HG02943 (cell line): ENCODE measurements around the gene MS4A10.
"Not testable (repeated sequence)": the region's sequence is repeated elsewhere in the genome, so short reads cannot be mapped to it uniquely, and the experiment has no call there.

Experiments used
- ATAC-seq: cut with Tn5 transposase; IDR thresholded peaks from one replicate; pipeline ENCODE4 v1.9.1; 2021; ENCODE audit warnings: mild to moderate bottlenecking, low read depth, moderate library complexity; ENCODE audit not compliant: unreplicated experiment

Gene MS4A10

DNA sequence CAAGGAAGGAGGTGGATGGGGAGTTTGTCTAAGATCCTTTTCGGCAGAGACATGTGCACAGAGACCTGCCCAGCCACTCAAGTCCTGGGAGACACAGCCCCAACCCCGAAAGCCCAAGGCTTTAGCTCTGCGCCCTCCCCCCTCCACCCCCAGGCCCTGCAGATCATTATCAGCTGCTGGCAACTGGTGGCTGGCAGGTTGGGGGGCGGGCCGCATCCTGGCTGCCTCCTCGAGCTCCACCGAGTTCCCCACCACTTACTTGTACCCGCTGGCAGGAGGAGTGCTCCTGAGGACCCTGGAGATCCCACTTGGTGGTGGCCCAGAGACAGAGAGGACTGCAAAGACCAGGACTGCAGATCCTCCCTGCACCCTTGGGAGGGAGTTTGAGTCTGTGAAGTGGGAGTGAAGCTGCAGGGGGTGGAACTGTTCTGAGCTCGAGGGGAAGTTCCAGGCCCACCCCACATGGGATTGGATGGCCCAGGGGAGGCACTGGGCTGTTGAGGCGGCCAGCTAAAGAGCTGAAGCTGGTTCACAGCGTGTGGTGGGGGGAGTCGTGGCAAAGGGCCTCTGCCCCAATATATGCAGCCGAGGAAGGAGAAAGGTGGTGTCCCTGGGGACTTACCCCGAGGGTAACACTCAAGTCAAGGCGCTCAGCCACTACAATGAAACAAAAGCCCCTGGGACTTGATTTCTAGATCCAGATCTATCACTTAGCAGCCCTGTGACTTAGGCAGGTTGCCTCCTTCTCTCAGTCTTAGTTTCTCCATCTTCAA, 36.9 kb downstream of the MS4A10 start:
- ATAC-seq: no peak

DNA sequence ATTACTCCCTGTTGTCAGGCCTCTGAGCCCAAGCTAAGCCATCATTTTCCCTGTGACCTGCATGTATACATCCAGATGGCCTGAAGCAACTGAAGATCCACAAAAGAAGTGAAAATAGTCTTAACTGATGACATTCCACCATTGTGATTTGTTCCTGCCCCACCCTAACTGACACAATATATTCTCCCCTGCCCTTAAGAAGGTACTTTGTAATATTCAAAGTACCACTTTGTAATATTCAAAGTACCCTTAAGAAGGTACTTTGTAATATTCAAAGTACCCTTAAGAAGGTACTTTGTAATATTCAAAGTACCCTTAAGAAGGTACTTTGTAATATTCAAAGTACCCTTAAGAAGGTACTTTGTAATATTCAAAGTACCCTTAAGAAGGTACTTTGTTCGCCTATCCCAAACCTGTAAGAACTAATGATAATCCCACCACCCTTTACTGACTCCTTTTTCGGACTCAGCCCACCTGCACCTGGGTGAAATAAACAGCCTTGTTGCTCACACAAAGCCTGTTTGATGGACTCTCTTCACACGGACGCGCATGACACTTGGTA, 38.7 kb downstream of the MS4A10 start:
- not testable (repeated sequence) for ATAC-seq

DNA sequence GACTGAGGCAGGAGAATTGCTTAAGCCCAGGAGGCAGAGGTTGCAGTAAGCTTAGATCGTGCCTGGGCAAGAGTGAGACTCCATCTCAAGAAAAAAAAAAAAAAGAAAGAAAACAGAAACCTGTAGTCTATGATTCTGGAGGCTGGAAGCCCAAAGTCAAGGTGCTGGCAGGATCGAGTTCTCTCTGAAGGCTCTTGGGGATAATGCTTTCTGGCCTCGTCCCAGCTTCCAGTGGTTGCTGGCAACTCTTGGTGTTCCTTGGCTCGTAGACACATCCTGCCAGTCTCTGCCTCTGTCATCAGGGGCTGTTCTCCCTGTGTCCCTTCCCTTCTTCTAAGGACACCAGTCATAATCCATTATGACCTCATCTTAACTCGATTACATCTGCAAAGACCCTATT, 40.0 kb downstream of the MS4A10 start:
- no peak for ATAC-seq

- ATAC-seq: no peak
These were observed 40.7 kb downstream of the MS4A10 start for GRCh38 chr11:60825790-60826189.

DNA sequence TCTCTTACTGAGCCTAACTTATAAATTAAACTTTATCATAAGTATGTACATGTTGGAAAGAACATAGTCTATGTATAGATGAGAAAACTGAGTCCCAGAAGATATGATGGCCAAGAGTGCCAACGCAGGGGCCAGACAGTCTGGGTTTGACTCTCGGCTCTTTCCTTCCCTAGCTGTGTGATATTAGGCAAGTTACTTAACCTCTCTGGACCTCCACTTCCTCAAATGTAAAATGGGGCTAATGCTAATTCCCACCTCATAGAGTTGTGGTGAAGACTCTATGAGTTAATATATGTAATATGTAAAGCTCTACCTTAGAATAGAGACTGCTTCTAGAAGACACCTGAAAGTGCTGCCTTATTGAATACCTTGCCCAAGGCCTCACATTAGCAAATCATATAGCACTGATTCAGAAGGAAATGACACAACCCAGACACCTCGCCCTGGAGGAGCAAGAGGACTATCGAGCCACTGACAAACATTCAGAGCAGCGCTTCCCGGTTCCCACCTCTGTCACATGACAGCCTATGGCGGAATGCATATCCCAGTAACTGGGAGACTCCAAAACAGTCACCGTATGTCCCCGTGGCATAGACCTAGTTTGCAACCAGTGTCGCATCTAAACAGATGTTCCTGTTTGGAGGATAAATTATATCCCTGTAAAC, 45.5 kb downstream of the MS4A10 start:
- ATAC-seq: no peak

- no peak for ATAC-seq
These were observed 46.0 kb downstream of the MS4A10 start for GRCh38 chr11:60831143-60831500.

DNA sequence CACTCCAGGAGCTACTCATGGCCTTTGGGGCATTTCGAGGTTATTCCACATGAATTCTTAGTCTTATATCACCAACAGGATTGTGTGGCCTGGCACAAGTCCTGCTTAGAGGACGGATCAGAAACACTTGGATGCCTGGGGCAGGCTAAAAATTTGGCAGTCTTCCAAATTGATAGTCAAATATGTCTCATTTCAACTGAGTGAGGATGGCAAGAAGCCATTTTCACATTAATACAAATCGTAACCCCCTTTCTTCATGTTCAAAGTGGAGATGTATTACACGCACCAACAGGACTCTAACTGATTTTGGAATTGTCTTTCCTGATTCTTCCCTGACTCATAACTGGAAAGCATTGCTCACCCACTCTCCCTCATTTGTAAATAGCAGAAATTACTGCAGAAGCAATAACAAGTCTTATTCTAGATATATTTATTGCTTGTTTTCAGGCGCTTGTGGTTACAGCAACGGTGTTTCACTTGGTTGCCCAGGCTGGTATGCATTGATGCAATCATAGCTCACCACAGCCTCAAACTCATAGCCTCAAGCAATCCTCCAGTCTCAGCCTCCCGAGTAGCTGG, 46.5 kb downstream of the MS4A10 start:
- no peak for ATAC-seq

GRCh38 chr11:60834742-60835533, 49.8 kb downstream of the MS4A10 start:
- ATAC-seq: no peak

DNA sequence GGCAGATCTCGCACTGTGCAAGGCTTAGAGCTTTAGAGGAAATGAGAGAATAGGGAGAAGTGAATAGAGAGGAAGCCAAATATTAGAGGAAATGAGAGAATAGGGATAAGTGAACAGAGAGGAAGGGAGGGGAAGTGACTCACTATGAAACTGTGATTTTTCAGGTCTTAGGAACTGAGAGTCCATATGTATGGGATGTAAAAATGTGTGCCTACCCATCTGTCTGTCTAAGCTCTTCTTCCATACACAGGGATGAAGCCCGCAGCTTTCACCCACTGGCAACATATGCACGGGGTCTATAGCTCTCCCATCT, 50.4 kb downstream of the MS4A10 start:
- ATAC-seq: no peak

- no peak for ATAC-seq
These were observed 51.9 kb downstream of the MS4A10 start for GRCh38 chr11:60836866-60837515.

DNA sequence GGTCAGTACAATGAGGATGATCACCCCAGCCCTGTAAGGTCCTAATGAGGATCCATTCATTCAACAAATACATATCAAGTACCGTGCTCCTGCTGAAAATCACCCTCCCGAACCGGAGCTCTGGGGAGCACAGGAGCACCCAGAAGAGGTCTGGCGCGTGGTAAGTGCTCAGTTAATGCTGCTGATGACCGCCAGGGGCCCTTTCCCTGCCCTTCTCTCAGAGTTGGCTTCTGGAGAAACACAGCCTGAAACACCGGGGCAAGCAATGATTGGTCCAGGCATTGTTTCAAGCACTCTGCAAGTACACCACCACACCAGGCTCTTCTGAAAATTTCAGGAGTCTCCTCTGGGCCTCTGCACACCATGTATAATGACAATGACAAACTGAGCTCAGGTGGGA, 53.0 kb downstream of the MS4A10 start:
- ATAC-seq: no peak

DNA sequence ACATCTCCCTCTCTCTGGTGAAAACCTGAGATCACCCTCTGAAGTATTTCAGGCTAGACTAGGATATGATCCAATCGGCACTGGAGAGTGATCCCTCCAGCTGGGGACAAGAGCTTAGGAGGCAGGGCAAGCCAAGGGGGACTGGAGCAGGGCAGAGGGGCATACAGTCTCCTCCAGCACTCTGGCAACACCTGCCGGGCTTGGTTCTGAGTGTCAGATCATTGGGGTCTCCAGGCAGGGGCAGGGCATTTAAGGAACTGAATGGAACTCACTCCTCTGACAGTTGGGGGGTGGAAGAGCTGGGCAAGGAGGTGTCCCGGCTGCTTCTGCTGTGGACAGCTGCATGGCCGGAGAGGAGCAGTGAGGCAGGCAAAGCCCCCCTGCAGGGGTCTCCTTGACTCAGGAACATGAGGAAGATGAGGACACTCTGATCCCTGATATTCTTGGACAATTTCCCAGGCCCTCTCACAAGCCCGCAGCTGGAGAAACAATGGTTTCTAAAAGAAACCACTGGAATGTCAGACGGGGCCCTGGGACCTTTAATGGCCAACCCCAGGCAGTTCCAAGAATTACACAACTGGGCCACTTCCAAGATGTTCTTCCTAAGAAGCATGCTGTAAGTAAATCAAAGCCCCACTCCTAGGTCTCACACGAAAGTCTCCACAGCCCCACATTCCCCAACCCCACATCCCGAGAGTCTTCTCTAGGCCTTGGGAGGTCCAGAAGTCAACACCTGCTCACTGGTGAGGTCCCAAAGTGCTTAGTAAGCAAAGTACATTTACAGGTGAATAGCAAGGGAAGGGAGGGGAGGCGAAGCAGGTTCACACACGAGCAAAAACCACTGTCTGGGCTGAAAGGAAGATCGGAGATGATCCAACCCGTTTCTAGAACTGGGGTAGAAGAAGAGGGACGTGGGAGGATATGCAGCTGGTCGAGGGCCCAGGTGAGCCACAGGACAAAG, 55.6 kb downstream of the MS4A10 start:
- ATAC-seq: no peak

GRCh38 chr11:60841797-60842667, 56.9 kb downstream of the MS4A10 start, which contains the start of gene CCDC86:
Gene CCDC86, plus strand, starts transcription at chr11:60842113. Its CDS starts 12 bp downstream, at chr11:60842125.
- ATAC-seq: peak; percentile 65

DNA sequence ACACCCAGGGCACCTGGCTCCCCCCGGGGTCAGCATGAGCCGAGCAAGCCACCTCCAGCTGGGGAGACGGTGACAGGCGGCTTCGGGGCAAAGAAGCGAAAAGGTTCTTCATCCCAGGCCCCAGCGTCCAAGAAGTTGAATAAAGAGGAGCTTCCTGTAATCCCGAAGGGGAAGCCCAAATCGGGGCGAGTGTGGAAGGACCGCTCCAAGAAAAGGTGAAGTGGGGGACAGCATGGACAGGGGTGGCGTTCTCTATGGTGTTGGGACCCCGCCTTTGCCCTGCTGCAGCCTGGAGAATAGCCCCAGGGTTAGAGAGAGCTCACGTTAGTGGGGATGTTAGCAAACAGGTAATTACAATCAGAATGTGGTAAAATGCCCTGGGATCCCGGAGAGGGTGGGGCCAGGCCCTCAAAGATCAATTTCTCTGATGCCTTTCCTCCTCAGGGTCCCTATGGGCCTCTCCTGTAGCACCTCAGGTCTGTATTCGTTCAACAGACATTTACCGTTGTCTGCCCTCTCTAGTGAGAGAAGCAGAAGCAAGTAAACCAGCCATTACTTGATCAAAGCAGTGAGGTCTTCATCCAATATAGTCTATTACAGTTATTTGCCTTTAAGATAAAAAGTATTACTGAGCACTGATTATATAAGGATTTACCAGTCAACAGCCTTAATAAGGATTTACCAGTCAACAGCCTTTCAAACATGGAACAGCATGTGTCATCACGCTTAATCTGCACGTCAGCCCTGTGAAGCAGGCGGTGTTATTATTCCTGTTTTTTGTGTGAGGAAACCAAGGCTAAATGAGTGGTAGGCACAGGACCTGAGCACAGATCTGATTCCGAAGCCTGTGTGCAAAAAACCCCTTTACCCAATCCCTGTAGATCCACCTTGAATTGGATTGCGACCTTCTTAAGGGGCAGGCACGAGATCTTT, 57.8 kb downstream of the MS4A10 start:
- no peak for ATAC-seq

DNA sequence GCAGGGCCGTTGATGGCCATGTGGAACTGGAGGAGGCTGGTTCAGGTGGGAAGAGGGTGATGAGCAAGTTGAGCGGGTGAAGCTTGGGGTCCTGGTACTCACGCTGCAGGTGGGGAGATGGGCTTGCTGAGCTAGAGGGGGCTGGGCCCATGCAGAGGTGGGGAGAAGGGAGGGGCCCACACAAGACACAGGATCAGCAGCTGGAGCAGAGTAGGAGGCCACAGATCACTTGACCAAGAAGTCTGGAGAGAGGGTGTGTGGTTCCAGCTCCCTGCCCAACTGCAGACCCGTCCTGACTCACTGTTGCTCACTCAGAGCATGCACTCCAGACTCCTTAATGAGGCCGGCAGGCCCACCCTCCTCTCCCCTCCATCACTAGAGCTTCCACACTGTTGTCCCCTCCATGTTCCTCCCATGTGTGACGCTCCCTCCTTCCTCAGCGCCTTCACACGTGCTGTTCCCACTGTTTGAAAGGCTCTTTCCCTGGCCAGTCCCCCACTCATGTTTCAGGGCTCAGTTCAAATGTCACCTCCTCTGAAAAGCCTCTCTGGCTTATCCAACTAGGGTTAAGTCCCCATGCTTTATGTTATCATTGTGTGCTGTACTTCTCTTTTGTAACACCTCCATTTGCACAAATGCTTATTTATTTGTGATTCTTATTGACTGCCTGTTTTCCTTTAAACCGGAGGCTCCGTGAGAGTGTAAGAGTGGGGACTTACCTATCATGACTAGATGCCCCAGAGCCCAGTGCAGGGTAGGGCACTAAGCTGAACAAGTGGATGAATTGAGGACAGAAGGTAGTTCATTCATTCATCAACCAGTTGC, 59.1 kb downstream of the MS4A10 start:
- ATAC-seq: no peak

DNA sequence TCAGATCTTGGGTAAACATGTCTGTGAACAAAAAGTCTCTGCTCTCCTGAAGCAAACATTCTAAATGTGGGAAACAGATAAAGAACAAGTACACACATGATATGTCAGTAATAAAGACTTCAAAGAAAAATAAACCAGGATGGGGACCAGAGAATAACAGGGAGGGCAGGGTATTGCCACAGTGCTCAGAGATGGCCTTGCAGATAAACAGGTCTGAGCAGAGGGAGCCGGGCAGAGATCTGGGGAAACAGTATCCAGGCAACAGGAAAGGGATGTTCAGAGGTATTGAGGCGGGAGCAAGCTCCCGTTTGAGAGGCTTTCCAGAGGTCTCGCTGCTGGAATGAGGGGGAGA, 59.7 kb downstream of the MS4A10 start:
- ATAC-seq: no peak
